OCI-LY3 (cell line): ENCODE results near the gene BRD2.

Experiments used
- EZH2phosphoT487 ChIP-seq: fragments of 200-600 bp; shearing (Covaris generic); IDR thresholded peaks from 2 replicates; pipeline ENCODE4 v1.6.1; 2018; ENCODE audit warnings: antibody characterized with exemption, mixed run types, low read depth
- TF ChIP-seq, protein P1 (sequence below): fragments of 200-600, 300-600 bp; sonication (generic); IDR thresholded peaks from 2 replicates; pipeline ENCODE4 v1.5.1; 2014; ENCODE audit warnings: antibody characterized with exemption, low read length, low read depth

DNA sequence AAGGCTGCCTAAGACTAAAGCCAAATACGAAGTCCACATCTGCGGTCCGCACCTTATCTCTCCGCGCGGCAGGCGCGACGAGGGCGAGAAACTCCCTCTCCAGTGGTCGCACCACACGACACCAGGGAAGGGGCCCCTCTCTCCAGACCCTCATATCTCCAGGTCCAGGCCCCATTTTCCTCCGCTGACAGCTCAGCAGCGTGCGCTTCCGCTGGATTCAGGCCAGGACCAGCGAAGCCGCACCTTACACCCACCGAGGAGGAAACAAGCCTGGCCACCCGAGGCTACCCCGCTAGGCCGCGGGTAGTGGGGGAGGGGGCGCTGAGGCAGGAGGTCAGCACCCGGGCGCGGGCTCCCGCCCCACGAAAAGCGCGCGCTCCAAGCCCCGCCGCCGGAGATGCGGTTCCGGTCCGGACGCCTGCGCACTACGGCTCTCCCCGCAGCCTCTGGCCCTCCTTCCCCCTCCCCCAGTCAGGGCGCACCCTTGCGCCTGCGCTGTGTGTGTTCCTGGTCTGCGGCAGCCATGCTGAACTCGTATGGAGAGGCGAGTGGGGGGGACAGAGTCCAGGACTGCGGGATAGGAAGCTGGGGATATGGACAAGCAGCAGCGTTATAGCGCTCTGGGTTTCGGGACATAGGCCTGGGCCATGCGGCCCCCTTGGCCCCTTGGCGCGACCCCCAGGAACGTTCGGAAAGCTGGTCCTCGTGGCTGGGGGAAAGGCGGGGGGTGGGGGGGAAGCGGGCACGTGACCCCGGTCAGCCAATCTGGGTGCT, at the start of gene BRD2:
- TF ChIP-seq, protein P1, sequence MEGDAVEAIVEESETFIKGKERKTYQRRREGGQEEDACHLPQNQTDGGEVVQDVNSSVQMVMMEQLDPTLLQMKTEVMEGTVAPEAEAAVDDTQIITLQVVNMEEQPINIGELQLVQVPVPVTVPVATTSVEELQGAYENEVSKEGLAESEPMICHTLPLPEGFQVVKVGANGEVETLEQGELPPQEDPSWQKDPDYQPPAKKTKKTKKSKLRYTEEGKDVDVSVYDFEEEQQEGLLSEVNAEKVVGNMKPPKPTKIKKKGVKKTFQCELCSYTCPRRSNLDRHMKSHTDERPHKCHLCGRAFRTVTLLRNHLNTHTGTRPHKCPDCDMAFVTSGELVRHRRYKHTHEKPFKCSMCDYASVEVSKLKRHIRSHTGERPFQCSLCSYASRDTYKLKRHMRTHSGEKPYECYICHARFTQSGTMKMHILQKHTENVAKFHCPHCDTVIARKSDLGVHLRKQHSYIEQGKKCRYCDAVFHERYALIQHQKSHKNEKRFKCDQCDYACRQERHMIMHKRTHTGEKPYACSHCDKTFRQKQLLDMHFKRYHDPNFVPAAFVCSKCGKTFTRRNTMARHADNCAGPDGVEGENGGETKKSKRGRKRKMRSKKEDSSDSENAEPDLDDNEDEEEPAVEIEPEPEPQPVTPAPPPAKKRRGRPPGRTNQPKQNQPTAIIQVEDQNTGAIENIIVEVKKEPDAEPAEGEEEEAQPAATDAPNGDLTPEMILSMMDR: no peak
- TF ChIP-seq EZH2phosphoT487: no peak
